ENCODE measurements around the gene C12orf42. TPM values are rescaled to one million over a fixed set of nuclear protein-coding genes. Genes with fewer than 3 reads are reported as not detected.

C12orf42 gene
- total RNA-seq, 1 donor from 2014 or later, result not detected

DNA sequence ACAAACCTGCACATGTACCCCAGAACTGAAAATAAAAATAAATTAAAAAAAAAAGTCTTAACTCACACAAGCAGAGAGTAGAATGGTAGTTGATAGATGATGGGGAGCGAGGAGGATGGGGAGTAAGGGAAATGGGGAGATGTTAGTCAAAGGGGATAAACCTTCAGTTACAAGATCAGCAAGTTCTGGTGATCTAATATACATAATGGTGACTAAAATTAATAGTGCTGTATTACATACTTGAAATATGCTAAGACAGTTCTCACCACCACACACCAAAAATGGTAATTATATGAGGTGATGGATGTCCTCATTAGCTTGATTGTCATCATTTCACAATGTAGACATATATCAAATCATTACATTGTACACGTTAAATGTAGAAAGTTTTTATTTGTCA is 3.2 kb upstream of the C12orf42 start:
- DNase-seq (ENCODE audit: low read depth), result no peak
- H3K4me3 ChIP-seq (ENCODE audit: low read depth, low read length), result no peak overlapping the region
- TF ChIP-seq, protein P1, sequence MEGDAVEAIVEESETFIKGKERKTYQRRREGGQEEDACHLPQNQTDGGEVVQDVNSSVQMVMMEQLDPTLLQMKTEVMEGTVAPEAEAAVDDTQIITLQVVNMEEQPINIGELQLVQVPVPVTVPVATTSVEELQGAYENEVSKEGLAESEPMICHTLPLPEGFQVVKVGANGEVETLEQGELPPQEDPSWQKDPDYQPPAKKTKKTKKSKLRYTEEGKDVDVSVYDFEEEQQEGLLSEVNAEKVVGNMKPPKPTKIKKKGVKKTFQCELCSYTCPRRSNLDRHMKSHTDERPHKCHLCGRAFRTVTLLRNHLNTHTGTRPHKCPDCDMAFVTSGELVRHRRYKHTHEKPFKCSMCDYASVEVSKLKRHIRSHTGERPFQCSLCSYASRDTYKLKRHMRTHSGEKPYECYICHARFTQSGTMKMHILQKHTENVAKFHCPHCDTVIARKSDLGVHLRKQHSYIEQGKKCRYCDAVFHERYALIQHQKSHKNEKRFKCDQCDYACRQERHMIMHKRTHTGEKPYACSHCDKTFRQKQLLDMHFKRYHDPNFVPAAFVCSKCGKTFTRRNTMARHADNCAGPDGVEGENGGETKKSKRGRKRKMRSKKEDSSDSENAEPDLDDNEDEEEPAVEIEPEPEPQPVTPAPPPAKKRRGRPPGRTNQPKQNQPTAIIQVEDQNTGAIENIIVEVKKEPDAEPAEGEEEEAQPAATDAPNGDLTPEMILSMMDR (conservative IDR thresholded peaks at IDR 0.05; ENCODE audit: low read depth, low read length), result no peak

DNA sequence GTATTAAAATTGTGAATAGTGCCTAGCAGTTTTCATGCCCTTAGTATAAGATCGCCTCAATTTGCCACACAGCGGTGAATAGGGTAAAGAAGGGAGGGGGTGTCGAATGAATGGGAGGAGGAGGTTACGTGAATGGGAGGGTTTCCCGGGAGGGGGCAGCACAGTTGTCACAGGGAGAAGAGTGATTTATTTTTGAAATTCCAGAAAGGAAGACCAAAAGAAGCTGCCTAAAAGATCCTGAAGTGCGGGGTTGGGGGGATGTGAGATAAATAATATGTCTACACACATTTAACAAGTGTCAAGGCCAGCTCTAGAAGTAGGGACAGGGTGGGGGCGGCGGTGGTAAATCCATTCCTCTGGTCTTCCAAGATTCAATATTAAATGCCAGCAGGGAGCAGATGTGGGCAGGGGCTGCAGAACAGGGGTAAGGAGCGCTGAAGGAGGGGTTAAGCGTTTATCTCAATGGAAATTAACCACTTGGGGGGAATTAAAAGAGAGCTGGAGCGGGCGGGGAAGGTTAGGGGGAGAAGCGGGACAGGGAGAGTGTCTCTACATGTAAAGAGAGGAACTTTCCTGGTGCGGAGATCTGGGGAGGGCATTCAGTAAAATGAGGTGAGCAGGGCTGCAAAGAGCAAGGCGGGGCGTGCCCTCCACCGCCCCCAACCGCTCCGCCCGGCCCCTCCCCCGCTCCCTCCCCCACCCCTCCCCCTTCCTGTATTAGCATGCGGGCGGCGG is 867 bp downstream of the C12orf42 start:
- no peak for DNase-seq (ENCODE audit: low read depth)
- TF ChIP-seq, protein P1 (conservative IDR thresholded peaks at IDR 0.05; ENCODE audit: low read depth, low read length), result no peak
- peak overlapping the region; percentile 51 for H3K4me3 ChIP-seq (ENCODE audit: low read depth, low read length)

DNA sequence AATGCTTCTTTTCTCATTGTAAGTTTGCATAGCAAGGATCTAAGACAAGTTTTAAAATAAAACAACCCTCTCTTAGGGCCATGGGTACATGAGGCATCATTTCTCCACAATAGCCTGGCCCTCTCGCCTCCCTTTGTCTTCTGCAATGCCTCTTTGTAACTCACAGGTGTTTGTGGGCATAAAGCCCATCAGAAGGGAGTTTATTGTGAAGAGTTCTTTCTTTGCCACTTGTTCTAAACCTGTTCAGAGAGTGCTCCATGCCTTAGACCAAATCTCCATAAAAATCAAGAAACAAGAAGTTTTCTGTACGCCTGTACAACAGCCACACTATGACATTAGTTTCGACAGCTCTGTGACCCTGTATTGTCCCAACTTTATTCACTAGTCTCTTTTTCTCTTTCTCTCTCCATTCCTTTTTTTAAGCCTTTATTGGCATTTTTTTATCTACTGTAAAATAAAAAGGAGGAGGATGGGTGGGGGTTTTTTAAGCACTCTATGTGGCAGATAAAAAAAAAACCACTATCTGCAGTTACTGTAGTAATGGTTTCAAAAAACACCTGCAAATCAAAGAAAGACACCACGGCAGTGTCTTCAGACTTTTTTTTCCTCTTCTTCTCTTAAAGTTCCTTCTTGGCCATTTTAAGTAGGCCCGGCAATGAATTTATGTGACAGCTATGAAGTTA is 1.6 kb downstream of the C12orf42 start:
- TF ChIP-seq, protein P1 (conservative IDR thresholded peaks at IDR 0.05; ENCODE audit: low read depth, low read length), result no peak
- H3K4me3 ChIP-seq (ENCODE audit: low read depth, low read length), result no peak overlapping the region
- DNase-seq (ENCODE audit: low read depth), result no peak

DNA sequence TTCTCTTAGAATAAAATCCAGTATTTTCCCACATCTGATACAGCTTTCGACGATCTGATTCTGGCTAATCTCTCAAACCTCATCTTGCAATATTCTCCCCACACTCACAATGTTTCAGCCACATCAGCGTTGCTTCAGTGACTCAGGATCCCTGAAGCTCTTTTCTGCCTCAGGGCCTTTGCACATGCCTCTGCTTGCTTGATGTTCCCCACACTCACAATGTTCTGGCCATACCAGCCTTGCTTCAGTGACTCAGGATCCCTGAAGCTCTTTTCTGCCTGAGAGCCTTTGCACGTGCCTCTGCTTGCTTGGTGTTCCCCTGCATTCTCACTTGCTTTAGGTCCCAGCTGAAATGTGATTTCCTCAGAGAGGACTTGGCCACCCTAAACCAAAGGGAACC is 2.6 kb downstream of the C12orf42 start:
- no peak overlapping the region for H3K4me3 ChIP-seq (ENCODE audit: low read depth, low read length)
- TF ChIP-seq, protein P1 (conservative IDR thresholded peaks at IDR 0.05; ENCODE audit: low read depth, low read length), result no peak
- DNase-seq (ENCODE audit: low read depth), result no peak

DNA sequence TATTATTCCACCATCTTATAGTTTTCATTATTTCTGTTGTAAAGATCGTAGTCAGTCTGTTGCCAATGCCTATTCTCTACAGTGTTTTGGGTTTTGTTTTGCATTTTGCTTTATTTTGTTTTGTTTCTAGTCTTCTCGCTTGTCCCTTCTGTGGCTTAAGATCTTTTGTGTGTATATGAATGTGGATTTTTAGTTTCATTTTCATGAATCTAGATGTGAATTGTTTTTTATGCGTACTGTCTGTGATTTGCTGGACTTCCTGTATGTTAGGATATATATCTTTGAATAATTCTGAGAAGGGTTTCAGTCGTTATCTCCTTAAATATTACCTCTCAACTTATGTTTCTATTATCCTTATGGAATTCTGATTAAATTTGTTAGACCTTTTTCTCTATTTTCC is 13.4 kb downstream of the C12orf42 start:
- TF ChIP-seq, protein P1 (conservative IDR thresholded peaks at IDR 0.05; ENCODE audit: low read depth, low read length), result no peak
- no peak for DNase-seq (ENCODE audit: low read depth)
- H3K4me3 ChIP-seq (ENCODE audit: low read depth, low read length), result no peak overlapping the region

DNA sequence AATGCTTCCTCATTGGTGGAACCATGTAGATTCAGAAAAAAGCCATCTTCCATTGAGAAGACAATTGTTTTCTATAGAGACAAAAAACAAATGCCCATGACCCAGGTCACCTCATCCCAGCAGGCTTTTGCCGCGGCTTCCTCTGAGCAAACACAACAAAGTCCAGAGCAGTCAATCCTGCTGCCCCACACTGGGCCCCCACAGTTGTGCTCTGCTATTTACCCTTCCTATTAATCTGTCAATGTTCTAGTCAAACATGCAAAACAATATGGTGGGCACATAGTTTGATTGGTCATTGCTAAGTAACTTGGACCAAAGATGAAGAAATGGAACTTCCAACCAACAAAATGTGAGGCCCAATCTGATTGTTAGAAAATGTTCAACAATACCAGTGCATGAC is 20.7 kb downstream of the C12orf42 start:
- TF ChIP-seq, protein P1 (conservative IDR thresholded peaks at IDR 0.05; ENCODE audit: low read depth, low read length), result no peak
- no peak overlapping the region for H3K4me3 ChIP-seq (ENCODE audit: low read depth, low read length)
- no peak for DNase-seq (ENCODE audit: low read depth)
